SK-N-SH (cell line): ENCODE measurements around the gene EXOC1L. TPM values are rescaled to one million over a fixed set of nuclear protein-coding genes. Genes with fewer than 3 reads are reported as not detected.

Experiments used
- CTCF ChIA-PET: fragments of 300-600, 350-600 bp; formaldehyde crosslinking; extraction: SDS; loops from one replicate; lab custom pipeline; 2021; lab: Yijun Ruan, JAX
- POLR2A ChIA-PET: fragments of 350-600 bp; sonication (Branson Sonifier 250); formaldehyde crosslinking; extraction: SDS; loops from one replicate; lab custom pipeline; 2020; ENCODE audit warnings: antibody characterized with exemption, inconsistent platforms; lab: Yijun Ruan, JAX
- DNase-seq: peaks from one replicate; pipeline ENCODE4 v3.0.0; 2012
- H2AFZ ChIP-seq: fragments of 200-600 bp; sonication (generic); 2 replicates; pipeline ENCODE4 v1.8.1; 2016; ENCODE audit warnings: antibody characterized with exemption, mild to moderate bottlenecking, low read depth
- H3F3A ChIP-seq: fragments of 200-600 bp; sonication (generic); replicated peaks from 2 replicates; pipeline ENCODE3; 2016; ENCODE audit warnings: antibody characterized with exemption, mild to moderate bottlenecking; ENCODE audit not compliant: insufficient read depth
- H3K27ac ChIP-seq, 2 experiments: fragments of 200-500 bp in 1 of 2; fragments of 200-600 bp in 1 of 2; sonication (Bioruptor generic) in 1 of 2; sonication (generic), shearing (Covaris generic) in 1 of 2; 2 replicates each; pipeline versions ENCODE4 v1.5.1 to v1.6.1; 2014 to 2016; ENCODE audit warnings: low read depth in 2 of 2, inconsistent platforms in 1 of 2, low read length in 1 of 2, mild to moderate bottlenecking in 1 of 2, mixed read lengths in 1 of 2
- H3K27me3 ChIP-seq: fragments of 200-600 bp; sonication (generic), shearing (Covaris generic); 2 replicates; pipeline ENCODE4 v1.6.1; 2016; ENCODE audit warnings: mixed run types; ENCODE audit not compliant: insufficient read depth
- H3K36me3 ChIP-seq, 2 experiments: fragments of 200-500 bp in 1 of 2; fragments of 200-600 bp in 1 of 2; sonication (Bioruptor generic) in 1 of 2; sonication (generic) in 1 of 2; replicated peaks in 1 of 2; 2 replicates each; pipeline versions ENCODE3 to v1.5.1; 2014 to 2016; ENCODE audit warnings: low read length in 1 of 2, mild to moderate bottlenecking in 1 of 2; ENCODE audit not compliant: insufficient read depth in 2 of 2, control insufficient read depth in 1 of 2
- H3K4me1 ChIP-seq, 2 experiments: fragments of 200-500 bp in 1 of 2; fragments of 200-600 bp in 1 of 2; sonication (Bioruptor generic) in 1 of 2; sonication (generic), shearing (Covaris generic) in 1 of 2; 2 replicates each; pipeline versions ENCODE4 v1.5.1 to v1.6.1; 2014 to 2016; ENCODE audit warnings: low read depth in 1 of 2, low read length in 1 of 2, mixed run types in 1 of 2; ENCODE audit not compliant: insufficient read depth in 2 of 2, control insufficient read depth in 1 of 2
- H3K4me2 ChIP-seq: fragments of 200-600 bp; sonication (generic), shearing (Covaris generic); 2 replicates; pipeline ENCODE4 v1.6.1; 2017; ENCODE audit warnings: mixed run types
- H3K4me3 ChIP-seq, 2 experiments: fragments of 200-500 bp in 1 of 2; fragments of 200-600 bp in 1 of 2; sonication (Bioruptor generic) in 1 of 2; sonication (generic), shearing (Covaris generic) in 1 of 2; 2 replicates each; pipeline versions ENCODE4 v1.5.1 to v1.8.1; 2014 to 2016; ENCODE audit warnings: low read depth in 2 of 2, inconsistent platforms in 1 of 2, low read length in 1 of 2, mild to moderate bottlenecking in 1 of 2, mixed read lengths in 1 of 2, moderate library complexity in 1 of 2
- H3K79me2 ChIP-seq: fragments of 200-600 bp; sonication (generic); 2 replicates; pipeline ENCODE4 v1.8.1; 2017; ENCODE audit warnings: mild to moderate bottlenecking; ENCODE audit not compliant: insufficient read depth
- H3K9ac ChIP-seq: fragments of 200-600 bp; sonication (generic); 2 replicates; pipeline ENCODE4 v1.6.1; 2017; ENCODE audit warnings: mixed run types
- H3K9me2 ChIP-seq: fragments of 200-600 bp; sonication (generic); 2 replicates; pipeline ENCODE4 v1.6.1; 2017; ENCODE audit warnings: mixed run types
- H3K9me3 ChIP-seq: fragments of 200-600 bp; sonication (generic); 2 replicates; pipeline ENCODE4 v1.6.1; 2017; ENCODE audit warnings: mixed run types, mild to moderate bottlenecking, moderate library complexity
- H4K20me1 ChIP-seq: fragments of 200-600 bp; sonication (generic); 2 replicates; pipeline ENCODE4 v1.6.1; 2017; ENCODE audit warnings: mild to moderate bottlenecking, mixed run types; ENCODE audit not compliant: insufficient read depth
- ELF1 ChIP-seq: IDR thresholded peaks from 2 replicates; pipeline ENCODE4 v1.4.0; 2012
- FOSL2 ChIP-seq: IDR thresholded peaks from 2 replicates; pipeline ENCODE4 v1.4.0; 2012; ENCODE audit warnings: low read depth, mild to moderate bottlenecking, moderate library complexity, borderline replicate concordance
- GABPA ChIP-seq: IDR thresholded peaks from 2 replicates; pipeline ENCODE4 v1.4.0; 2012; ENCODE audit warnings: low read depth, mild to moderate bottlenecking
- JUND ChIP-seq: IDR thresholded peaks from 2 replicates; pipeline ENCODE4 v1.4.0; 2012
- MEF2A ChIP-seq: IDR thresholded peaks from 2 replicates; pipeline ENCODE4 v1.4.0; 2012; ENCODE audit warnings: low read depth, borderline replicate concordance
- NFIC ChIP-seq: IDR thresholded peaks from 2 replicates; pipeline ENCODE4 v1.4.0; 2012; ENCODE audit warnings: borderline replicate concordance
- POLR2AphosphoS5 ChIP-seq: IDR thresholded peaks from 2 replicates; pipeline ENCODE4 v1.6.1; 2012; ENCODE audit warnings: low read depth, low read length
- RAD21 ChIP-seq: IDR thresholded peaks from 2 replicates; pipeline ENCODE4 v1.6.1; 2012; ENCODE audit warnings: mild to moderate bottlenecking, low read length
- RXRA ChIP-seq: IDR thresholded peaks from 2 replicates; pipeline ENCODE4 v1.4.0; 2012; ENCODE audit warnings: low read depth, mild to moderate bottlenecking, borderline replicate concordance
- SMC3 ChIP-seq: IDR thresholded peaks from 2 replicates; pipeline ENCODE4 v1.6.1; 2012; ENCODE audit warnings: low read depth, low read length, improper control_type of control experiment
- TCF12 ChIP-seq: IDR thresholded peaks from 2 replicates; pipeline ENCODE4 v1.4.0; 2012
- WGBS: methylation state at CpG from one replicate; pipeline ENCODE4 v1.1.6; 2017; ENCODE audit warnings: low lambda C conversion rate; 5-methylcytosine and 5-hydroxymethylcytosine counted together
- polyA plus RNA-seq, 3 experiments: library from polyadenylated mRNA; depleted of rRNA; stranded (reverse); fragments of >200 nt; gene quantifications; 2 replicates each; pipeline ENCODE4 v1.2.3, GENCODE V29; 2012
- TF ChIP-seq, protein P1 (sequence below): fragments of 200-600 bp; sonication (generic); IDR thresholded peaks from 2 replicates; pipeline ENCODE4 v1.6.1; 2017; ENCODE audit warnings: antibody characterized with exemption, mild to moderate bottlenecking, moderate library complexity
- TF ChIP-seq, protein P2 (sequence below): IDR thresholded peaks from 2 replicates; pipeline ENCODE4 v1.6.1; 2012; ENCODE audit warnings: mild to moderate bottlenecking, low read depth, low read length, moderate library complexity
- TF ChIP-seq, protein P3 (sequence below): IDR thresholded peaks from 2 replicates; pipeline ENCODE4; 2012
- TF ChIP-seq, protein P4 (sequence below): fragments of 150-350 bp; IDR thresholded peaks from 2 replicates; pipeline ENCODE4 v1.6.1; 2016; ENCODE audit warnings: mild to moderate bottlenecking, low read depth, low read length

The EXOC1L gene
- polyA plus RNA-seq, 1 of the 3 experiments (the other 2 are of a cell fraction) = not detected

GRCh38 chr4:55866290-55866907 lies 46.8 kb downstream of the EXOC1L start:
- no peak overlapping the region; a peak in 1 of 4 replicates for H3K4me3 ChIP-seq
- H3K9ac ChIP-seq = no peak overlapping the region; the same call in 1 of the 2 replicates
- DNase-seq = no peak

GRCh38 chr4:55866973-55867574 lies 47.5 kb downstream of the EXOC1L start:
- Histone ChIP-seq H3K9ac (no peak overlapping the region), H2AFZ (no peak overlapping the region), H3K79me2 (peaks cover 16% of the 10 kb centered on the region; the same call in 1 of the 2 replicates), H3K9me2 (no peaks in the 10 kb centered on the region), H3F3A (peaks cover 30% of the 10 kb centered on the region), H3K9me3 (no peaks in the 10 kb centered on the region), H3K27me3 (no peaks in the 10 kb centered on the region), H3K27ac (peak overlapping the region in 1 of 2 experiments; percentile 79; a peak in 3 of 4 replicates), H3K4me1 (peaks cover 2 to 10% of the 10 kb centered on the region in 2 experiments; a peak in 3 of 4 replicates), H4K20me1 (peaks cover 4% of the 10 kb centered on the region), H3K4me2 (peak overlapping the region; percentile 52; the same call in 1 of the 2 replicates), H3K36me3 (peaks cover 58 to 69% of the 10 kb centered on the region in 2 experiments), H3K4me3 (peak overlapping the region in 1 of 2 experiments; percentile 41; a peak in 1 of 4 replicates)
- POLR2A ChIA-PET = no interaction called here
- DNase-seq = peak; percentile 36
- 8% methylated on average over 4 of the region's 4 CpGs for WGBS
- CTCF ChIA-PET = interaction anchor here (0.7 to 3.5 kb wide), 19 partner anchors 10 to 892 kb away, joined by 3 to 21 read pairs (median 4); partner anchors contain the start of genes CEP135 and EXOC1
- TF ChIP-seq, protein P1, sequence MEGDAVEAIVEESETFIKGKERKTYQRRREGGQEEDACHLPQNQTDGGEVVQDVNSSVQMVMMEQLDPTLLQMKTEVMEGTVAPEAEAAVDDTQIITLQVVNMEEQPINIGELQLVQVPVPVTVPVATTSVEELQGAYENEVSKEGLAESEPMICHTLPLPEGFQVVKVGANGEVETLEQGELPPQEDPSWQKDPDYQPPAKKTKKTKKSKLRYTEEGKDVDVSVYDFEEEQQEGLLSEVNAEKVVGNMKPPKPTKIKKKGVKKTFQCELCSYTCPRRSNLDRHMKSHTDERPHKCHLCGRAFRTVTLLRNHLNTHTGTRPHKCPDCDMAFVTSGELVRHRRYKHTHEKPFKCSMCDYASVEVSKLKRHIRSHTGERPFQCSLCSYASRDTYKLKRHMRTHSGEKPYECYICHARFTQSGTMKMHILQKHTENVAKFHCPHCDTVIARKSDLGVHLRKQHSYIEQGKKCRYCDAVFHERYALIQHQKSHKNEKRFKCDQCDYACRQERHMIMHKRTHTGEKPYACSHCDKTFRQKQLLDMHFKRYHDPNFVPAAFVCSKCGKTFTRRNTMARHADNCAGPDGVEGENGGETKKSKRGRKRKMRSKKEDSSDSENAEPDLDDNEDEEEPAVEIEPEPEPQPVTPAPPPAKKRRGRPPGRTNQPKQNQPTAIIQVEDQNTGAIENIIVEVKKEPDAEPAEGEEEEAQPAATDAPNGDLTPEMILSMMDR = peak; percentile 92
- TF ChIP-seq RAD21 = peak; percentile 83
- no peak for TF ChIP-seq ELF1
- TF ChIP-seq, protein P2, sequence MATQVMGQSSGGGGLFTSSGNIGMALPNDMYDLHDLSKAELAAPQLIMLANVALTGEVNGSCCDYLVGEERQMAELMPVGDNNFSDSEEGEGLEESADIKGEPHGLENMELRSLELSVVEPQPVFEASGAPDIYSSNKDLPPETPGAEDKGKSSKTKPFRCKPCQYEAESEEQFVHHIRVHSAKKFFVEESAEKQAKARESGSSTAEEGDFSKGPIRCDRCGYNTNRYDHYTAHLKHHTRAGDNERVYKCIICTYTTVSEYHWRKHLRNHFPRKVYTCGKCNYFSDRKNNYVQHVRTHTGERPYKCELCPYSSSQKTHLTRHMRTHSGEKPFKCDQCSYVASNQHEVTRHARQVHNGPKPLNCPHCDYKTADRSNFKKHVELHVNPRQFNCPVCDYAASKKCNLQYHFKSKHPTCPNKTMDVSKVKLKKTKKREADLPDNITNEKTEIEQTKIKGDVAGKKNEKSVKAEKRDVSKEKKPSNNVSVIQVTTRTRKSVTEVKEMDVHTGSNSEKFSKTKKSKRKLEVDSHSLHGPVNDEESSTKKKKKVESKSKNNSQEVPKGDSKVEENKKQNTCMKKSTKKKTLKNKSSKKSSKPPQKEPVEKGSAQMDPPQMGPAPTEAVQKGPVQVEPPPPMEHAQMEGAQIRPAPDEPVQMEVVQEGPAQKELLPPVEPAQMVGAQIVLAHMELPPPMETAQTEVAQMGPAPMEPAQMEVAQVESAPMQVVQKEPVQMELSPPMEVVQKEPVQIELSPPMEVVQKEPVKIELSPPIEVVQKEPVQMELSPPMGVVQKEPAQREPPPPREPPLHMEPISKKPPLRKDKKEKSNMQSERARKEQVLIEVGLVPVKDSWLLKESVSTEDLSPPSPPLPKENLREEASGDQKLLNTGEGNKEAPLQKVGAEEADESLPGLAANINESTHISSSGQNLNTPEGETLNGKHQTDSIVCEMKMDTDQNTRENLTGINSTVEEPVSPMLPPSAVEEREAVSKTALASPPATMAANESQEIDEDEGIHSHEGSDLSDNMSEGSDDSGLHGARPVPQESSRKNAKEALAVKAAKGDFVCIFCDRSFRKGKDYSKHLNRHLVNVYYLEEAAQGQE = no peak
- no peak for TF ChIP-seq MEF2A
- peak; percentile 49; the same call in 1 of the 2 replicates for TF ChIP-seq SMC3
- no peak for TF ChIP-seq POLR2AphosphoS5

More at GRCh38 chr4:55866290-55866907, 46.8 kb downstream of the EXOC1L start:
- ChIA-PET CTCF (interaction anchor here (0.7 to 3.5 kb wide), 24 partner anchors 9 to 892 kb away, joined by 3 to 21 read pairs (median 4); partner anchors contain the start of genes CEP135 and EXOC1), POLR2A (no interaction called here)
- Histone ChIP-seq H3K27me3 (no peaks in the 10 kb centered on the region), H3K4me1 (peaks cover 2 to 10% of the 10 kb centered on the region in 2 experiments; a peak in 3 of 4 replicates), H3K9me2 (no peaks in the 10 kb centered on the region), H3K79me2 (peaks cover 23% of the 10 kb centered on the region; the same call in 1 of the 2 replicates), H3K9me3 (no peaks in the 10 kb centered on the region), H4K20me1 (peaks cover 4% of the 10 kb centered on the region), H3F3A (peaks cover 30% of the 10 kb centered on the region), H2AFZ (no peak overlapping the region), H3K36me3 (peaks cover 54 to 66% of the 10 kb centered on the region in 2 experiments), H3K27ac (peak overlapping the region; percentile 62 to 79), H3K4me2 (peak overlapping the region; percentile 52; the same call in 1 of the 2 replicates)
- TF ChIP-seq TCF12 (peak; percentile 49), SMC3 (no peak), RXRA (peak; percentile 42; the same call in 1 of the 2 replicates), FOSL2 (peak; percentile 87), GABPA (no peak), NFIC (peak; percentile 19; the same call in 1 of the 2 replicates), JUND (peak; percentile 75)
- TF ChIP-seq, protein P3, sequence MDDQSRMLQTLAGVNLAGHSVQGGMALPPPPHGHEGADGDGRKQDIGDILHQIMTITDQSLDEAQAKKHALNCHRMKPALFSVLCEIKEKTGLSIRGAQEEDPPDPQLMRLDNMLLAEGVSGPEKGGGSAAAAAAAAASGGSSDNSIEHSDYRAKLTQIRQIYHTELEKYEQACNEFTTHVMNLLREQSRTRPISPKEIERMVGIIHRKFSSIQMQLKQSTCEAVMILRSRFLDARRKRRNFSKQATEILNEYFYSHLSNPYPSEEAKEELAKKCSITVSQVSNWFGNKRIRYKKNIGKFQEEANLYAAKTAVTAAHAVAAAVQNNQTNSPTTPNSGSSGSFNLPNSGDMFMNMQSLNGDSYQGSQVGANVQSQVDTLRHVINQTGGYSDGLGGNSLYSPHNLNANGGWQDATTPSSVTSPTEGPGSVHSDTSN = no peak
- TF ChIP-seq, protein P4, sequence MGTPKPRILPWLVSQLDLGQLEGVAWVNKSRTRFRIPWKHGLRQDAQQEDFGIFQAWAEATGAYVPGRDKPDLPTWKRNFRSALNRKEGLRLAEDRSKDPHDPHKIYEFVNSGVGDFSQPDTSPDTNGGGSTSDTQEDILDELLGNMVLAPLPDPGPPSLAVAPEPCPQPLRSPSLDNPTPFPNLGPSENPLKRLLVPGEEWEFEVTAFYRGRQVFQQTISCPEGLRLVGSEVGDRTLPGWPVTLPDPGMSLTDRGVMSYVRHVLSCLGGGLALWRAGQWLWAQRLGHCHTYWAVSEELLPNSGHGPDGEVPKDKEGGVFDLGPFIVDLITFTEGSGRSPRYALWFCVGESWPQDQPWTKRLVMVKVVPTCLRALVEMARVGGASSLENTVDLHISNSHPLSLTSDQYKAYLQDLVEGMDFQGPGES = no peak
- WGBS = 36% methylated on average over 2 of the region's 2 CpGs
